GOT3 (cell line): ENCODE data around the gene AGRN.

ENCODE experiments used
- DNase-seq: peaks from one replicate; lab custom pipeline; 2025; ENCODE audit warnings: mixed read lengths; lab: John Stamatoyannopoulos, UW

The AGRN gene

GRCh38 chr1:1082239-1082775 lies 62.4 kb downstream of the AGRN start:
- DNase-seq, result no peak

- DNase-seq, result no peak
Observed at GRCh38 chr1:1082776-1083415, 63.0 kb downstream of the AGRN start.

GRCh38 chr1:1083416-1084371 lies 63.8 kb downstream of the AGRN start:
- no peak for DNase-seq

GRCh38 chr1:1084372-1085170 lies 64.7 kb downstream of the AGRN start:
- DNase-seq, result no peak

- DNase-seq, result no peak
Observed at GRCh38 chr1:1085171-1085841, 65.4 kb downstream of the AGRN start.

GRCh38 chr1:1085911-1086841 lies 66.3 kb downstream of the AGRN start:
- no peak for DNase-seq

GRCh38 chr1:1086911-1087341 lies 67.0 kb downstream of the AGRN start:
- no peak for DNase-seq

- no peak for DNase-seq
Observed at GRCh38 chr1:1087351-1088028, 67.6 kb downstream of the AGRN start.

GRCh38 chr1:1088029-1088800 lies 68.3 kb downstream of the AGRN start:
- DNase-seq, result no peak

- DNase-seq, result no peak
Observed at GRCh38 chr1:1088801-1089680, 69.1 kb downstream of the AGRN start.

GRCh38 chr1:1089731-1090423 lies 70.0 kb downstream of the AGRN start:
- no peak for DNase-seq

GRCh38 chr1:1090424-1091343 lies 70.8 kb downstream of the AGRN start:
- DNase-seq, result no peak

GRCh38 chr1:1091344-1092148 lies 71.6 kb downstream of the AGRN start:
- no peak for DNase-seq

- no peak for DNase-seq
Observed at GRCh38 chr1:1092149-1092855, 72.4 kb downstream of the AGRN start.
